Urinary bladder (tissue), 2 donors: ENCODE results near the gene SYT14. TPM values are rescaled to one million over a fixed set of nuclear protein-coding genes. Genes with fewer than 3 reads are reported as not detected.

Experiments used
- polyA plus RNA-seq: library from polyadenylated mRNA; stranded (reverse); fragments of 200-250 nt; gene quantifications from one replicate; pipeline ENCODE4 v1.2.3, GENCODE V29; 2013
- total RNA-seq: library from RNA; depleted of rRNA; stranded (reverse); fragments of >200 nt; gene quantifications from one replicate; pipeline ENCODE4 v1.2.3, GENCODE V29; 2014
- donor health status: healthy.

The SYT14 gene
- total and polyA plus RNA-seq, 2 donors, result 0.05 to 2.4 TPM

Other genes starting within 250 kb of the SYT14 start
- 1.2 TPM for gene HSD11B1, start 233.4 kb upstream of the SYT14 start, total RNA-seq
- 12.5 TPM for gene HSD11B1, start 233.4 kb upstream of the SYT14 start, polyA plus RNA-seq
- 1.4 TPM for gene TRAF3IP3, start 182.2 kb upstream of the SYT14 start, total RNA-seq
- 2.3 TPM for gene TRAF3IP3, start 182.2 kb upstream of the SYT14 start, polyA plus RNA-seq
- gene C1orf74, start 153.7 kb upstream of the SYT14 start, total RNA-seq, result 3.2 TPM
- 1.4 TPM for gene C1orf74, start 153.7 kb upstream of the SYT14 start, polyA plus RNA-seq
- 25.0 TPM for gene IRF6, start 132.1 kb upstream of the SYT14 start, total RNA-seq
- gene IRF6, start 132.1 kb upstream of the SYT14 start, polyA plus RNA-seq, result 9.3 TPM
- 10.5 TPM for gene UTP25, start 110.2 kb upstream of the SYT14 start, total RNA-seq
- 4.3 TPM for gene UTP25, start 110.2 kb upstream of the SYT14 start, polyA plus RNA-seq